D341Med (cell line): ENCODE data around the gene MUS81.
A peak's percentile ranks its signal among the peaks of the same experiment; 100 is the strongest.
"Not testable (repeated sequence)": the region's sequence is repeated elsewhere in the genome, so short reads cannot be mapped to it uniquely, and the experiment has no call there.

ENCODE experiments used
- DNase-seq: peaks from one replicate; pipeline ENCODE4 v3.0.0; 2012; ENCODE audit warnings: low spot score

The MUS81 gene, protein sequence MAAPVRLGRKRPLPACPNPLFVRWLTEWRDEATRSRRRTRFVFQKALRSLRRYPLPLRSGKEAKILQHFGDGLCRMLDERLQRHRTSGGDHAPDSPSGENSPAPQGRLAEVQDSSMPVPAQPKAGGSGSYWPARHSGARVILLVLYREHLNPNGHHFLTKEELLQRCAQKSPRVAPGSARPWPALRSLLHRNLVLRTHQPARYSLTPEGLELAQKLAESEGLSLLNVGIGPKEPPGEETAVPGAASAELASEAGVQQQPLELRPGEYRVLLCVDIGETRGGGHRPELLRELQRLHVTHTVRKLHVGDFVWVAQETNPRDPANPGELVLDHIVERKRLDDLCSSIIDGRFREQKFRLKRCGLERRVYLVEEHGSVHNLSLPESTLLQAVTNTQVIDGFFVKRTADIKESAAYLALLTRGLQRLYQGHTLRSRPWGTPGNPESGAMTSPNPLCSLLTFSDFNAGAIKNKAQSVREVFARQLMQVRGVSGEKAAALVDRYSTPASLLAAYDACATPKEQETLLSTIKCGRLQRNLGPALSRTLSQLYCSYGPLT

GRCh38 chr11:65860278-65861164 is at the start of gene MUS81:
Gene MUS81, plus strand, starts transcription at chr11:65860433. Its CDS starts 321 bp downstream, at chr11:65860754.
- peak; percentile 89 for DNase-seq

DNA sequence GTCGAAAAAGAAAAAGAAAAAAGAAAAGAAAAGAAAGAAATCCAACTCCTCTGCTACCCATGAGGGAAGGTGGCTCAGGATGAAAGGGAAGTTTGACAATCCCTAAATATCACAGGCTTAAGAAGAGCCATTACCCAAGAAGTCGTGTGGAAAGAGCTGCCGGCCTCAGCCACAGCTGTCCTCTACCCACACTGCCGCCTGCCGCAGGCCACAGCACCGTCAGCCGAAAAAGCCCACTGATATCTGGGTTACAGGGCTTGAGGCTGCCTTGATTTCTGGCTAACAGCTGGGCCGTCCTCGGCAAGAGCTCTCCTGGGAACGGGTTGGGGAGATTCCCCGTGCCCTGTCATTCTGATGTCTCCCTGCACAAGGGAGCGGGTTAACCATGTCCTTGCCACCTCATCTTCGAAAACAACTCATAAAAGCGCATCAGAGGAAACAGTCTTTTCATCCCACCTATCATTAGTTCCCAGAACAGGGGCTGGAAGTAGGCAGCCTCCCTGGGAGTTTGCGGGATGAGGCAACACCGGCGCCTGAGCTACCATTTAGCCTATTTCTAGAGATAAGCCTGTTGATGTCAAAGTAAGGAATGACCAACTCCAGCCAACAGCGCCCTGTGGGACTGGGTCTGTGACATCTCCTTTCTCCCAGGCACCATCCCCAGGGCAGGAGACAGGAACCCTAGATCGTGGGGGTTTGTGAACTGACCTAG is 48.3 kb upstream of the MUS81 start:
- DNase-seq, result peak; percentile 62

GRCh38 chr11:65814131-65814985 is 45.9 kb upstream of the MUS81 start:
- no peak for DNase-seq

DNA sequence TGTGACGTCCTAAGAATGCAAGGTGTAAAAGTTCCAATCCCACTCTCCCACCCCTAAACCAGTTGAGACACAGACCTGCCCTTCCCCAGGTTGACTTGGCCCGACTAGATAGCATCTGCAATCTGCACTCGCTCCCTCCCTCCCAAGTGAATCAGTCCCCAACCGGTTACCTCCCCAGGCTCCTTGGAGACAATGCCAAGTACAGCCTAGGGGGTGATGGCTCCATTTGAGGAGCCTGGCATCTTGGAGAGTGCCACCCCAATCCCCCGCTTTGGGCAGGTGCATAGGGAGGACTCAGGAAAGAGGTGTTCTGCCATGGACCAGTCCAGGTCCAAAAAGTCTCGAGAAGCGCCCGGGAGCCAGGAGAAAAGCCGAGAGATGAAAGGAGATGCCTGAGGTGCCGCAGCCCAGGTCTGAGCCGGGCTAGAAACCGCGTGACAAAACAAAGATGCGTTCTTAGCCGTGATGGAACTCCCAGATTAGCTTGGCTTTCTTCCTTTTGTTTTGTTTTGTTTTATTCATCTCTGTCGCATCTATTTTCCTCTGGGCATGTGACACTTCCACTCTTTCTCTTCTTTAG is 45.2 kb upstream of the MUS81 start:
- no peak for DNase-seq

- no peak for DNase-seq
These were observed 43.5 kb upstream of the MUS81 start for GRCh38 chr11:65816696-65817095.

DNA sequence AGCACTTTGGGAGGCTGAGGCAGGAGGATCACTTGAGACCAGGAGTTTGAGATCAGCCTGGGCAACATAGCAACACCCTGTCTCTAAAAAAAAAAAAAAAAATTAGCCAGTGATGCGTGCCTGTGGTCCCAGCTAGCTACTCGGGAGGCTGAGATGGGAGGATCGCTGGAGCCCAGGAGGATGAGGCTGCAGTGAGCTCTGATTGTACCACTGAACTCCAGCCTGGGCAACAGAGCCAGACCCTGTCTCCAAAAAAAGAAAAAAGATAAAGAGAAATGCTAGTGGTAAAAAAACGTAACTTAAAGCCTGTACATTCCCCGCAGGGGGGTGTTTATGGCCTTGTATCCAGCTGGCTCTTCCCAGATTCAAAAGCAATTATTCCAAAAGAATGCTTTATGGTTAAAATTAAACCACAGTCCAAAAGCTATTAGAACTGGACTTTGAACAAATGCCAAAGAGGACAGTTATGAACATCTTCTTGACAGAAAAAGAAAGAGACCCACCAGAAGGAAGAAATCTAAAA is 42.9 kb upstream of the MUS81 start:
- no peak for DNase-seq

DNA sequence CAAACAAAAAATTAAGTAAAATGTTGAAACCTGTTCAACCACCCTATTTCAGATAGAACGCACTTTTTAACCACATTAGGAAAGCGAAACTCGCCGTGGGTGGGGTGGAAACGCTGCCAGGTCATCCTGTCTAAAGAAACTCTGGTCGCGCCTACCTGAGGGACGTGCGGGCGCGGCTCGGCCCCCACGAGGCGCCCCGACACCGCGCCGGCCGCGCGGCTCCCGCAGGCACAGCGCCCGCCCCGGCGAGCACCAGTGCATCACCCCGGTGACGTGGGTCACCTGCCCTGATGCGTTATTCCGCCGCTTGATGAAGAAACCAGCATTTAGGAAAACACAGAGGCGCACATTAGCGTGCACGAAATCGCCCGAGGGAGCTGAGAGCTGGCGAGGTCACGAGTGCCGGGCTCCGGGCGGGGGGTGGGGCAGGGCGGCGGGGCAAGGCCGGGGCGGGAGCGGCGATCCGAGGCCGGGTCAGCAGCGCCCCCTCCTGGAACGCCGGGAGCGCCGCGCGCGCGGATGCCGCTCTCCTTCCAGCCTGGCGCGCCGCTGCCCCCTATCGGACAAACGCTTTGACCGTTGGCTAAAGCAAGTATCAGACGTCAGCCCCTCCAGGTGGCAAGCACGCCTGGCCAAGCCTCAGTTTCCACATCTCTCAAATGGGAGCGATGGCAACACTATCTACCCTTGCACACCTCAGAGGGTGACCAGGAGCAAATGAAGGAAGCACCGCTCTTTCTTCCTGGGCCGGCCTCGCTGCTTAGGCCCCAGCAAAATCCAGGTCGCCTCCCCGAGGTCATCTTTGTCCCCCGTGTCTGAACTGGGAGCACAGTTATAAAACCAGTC is 42.2 kb upstream of the MUS81 start:
- DNase-seq, result peak; percentile 98

DNA sequence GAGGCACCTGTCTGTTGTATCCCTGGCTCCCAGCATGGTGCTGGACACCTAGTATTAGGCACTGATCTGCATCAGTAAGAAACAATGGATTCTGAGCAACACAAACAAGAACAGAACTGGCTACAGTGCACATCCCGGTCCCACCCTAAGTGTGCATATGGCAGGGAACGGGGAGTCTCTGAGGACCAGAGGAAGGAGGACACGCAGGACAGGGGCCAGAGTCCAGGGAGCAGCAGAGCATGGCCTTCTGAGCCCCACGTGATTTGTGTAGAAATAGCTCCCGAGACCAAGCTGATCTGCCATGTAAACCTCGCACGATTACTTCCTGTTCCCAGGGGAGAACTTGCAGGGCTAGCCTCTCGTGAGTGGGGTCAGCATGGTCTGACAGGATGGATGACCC is 39.1 kb upstream of the MUS81 start:
- DNase-seq, result no peak

GRCh38 chr11:65822776-65823528 is 37.3 kb upstream of the MUS81 start:
- DNase-seq, result no peak

GRCh38 chr11:65826984-65827735 is 33.1 kb upstream of the MUS81 start:
- DNase-seq, result no peak

DNA sequence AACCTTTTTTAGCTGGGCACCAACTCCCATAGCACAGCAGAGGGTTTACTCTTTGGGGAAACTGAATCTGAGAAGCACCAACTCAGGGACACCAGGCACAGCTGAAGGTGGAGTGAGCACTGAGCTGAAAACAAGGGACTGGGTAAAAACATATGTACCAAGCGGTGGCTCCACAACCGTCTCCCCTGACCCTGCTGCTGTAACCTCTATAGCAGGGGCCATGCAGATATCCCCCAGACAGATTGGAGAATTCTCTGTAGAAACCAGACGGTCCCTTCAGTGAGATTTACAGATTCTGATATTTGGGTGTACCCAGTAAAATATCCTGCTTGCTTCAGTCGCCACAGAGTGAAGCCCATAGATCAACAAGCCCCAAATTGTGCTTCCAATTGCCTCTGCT is 30.8 kb upstream of the MUS81 start:
- DNase-seq, result no peak

- not testable (repeated sequence) for DNase-seq
These were observed 28.0 kb upstream of the MUS81 start for GRCh38 chr11:65832231-65832630.

DNA sequence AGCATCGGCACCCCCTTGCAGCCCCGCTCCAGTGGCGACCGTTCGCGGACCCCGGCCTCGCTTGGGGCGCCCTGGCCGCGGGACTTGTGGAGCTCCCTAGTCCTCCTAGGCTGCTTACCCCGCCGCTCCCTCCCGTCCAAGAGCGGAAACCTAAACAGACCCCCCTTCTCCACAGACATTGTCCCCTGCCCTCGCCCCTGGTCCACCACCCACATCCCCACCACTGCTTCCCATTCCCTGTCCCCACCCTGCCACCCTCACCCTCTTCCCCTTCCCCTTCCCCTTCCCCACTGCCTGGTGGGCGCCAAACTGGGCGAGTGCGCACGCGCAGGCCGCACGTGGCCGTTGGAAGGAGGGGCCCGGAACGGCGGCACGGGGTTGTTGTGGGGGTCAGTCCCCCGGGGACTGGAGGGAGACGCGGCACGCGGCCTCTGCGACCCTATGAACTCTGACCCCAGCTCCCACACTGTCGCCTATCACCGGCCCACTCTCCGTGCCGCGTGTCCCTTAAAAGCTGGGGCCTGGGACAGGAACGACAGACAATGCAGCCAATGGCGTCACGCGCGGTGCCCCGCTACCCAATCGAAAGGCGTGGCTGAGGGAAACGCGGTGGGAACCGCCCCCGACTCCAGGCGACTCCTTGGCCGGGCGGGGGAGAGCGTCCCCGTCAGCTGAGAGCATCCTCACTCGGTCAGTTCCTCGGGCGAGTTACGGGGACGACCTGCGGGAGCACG is 26.8 kb upstream of the MUS81 start, which contains the start of gene SNX32:
SNX32 (plus strand) TSS at position 667 of the 734 bp plus-strand sequence. CDS start 103 bp downstream, outside the sequence.
- peak; percentile 99 for DNase-seq

- no peak for DNase-seq
These were observed 26.0 kb upstream of the MUS81 start for GRCh38 chr11:65834202-65834601.

GRCh38 chr11:65842144-65842543 is 18.1 kb upstream of the MUS81 start:
- no peak for DNase-seq

GRCh38 chr11:65843811-65844210 is 16.4 kb upstream of the MUS81 start:
- no peak for DNase-seq

GRCh38 chr11:65844231-65844872 is 15.9 kb upstream of the MUS81 start:
- DNase-seq, result no peak
